Measurements from ENCODE around the gene CLSTN2. TPM values are rescaled to one million over a fixed set of nuclear protein-coding genes. Genes with fewer than 3 reads are reported as not detected.

CLSTN2 gene
- total RNA-seq, 1 donor from 2014 or later, result 143 TPM

GRCh38 chr3:140343211-140344081, 408.5 kb downstream of the CLSTN2 start:
- H3K36me3 Mint-ChIP-seq (ENCODE audit: unreplicated experiment), result peaks cover 3% of the 10 kb centered on the region
- peaks cover 8% of the 10 kb centered on the region for H3K4me1 Mint-ChIP-seq (ENCODE audit: unreplicated experiment)
- DNase-seq (ENCODE audit: extremely low spot score, unreplicated experiment), result peak; percentile 21
- no peak for TF ChIP-seq CTCF (IDR thresholded peaks at IDR 0.05)
- no peaks in the 10 kb centered on the region for H3K9me3 Mint-ChIP-seq (ENCODE audit: unreplicated experiment)
- no peak overlapping the region for H3K4me3 Mint-ChIP-seq (ENCODE audit: unreplicated experiment)
- H3K27me3 Mint-ChIP-seq (ENCODE audit: unreplicated experiment), result no peaks in the 10 kb centered on the region
- no peak overlapping the region for H3K27ac Mint-ChIP-seq (ENCODE audit: unreplicated experiment)

- Mint-ChIP-seq H3K4me1 (ENCODE audit: unreplicated experiment) (peaks cover 8% of the 10 kb centered on the region), H3K27me3 (ENCODE audit: unreplicated experiment) (no peaks in the 10 kb centered on the region), H3K4me3 (ENCODE audit: unreplicated experiment) (no peak overlapping the region), H3K9me3 (ENCODE audit: unreplicated experiment) (no peaks in the 10 kb centered on the region), H3K36me3 (ENCODE audit: unreplicated experiment) (peaks cover 4% of the 10 kb centered on the region), H3K27ac (ENCODE audit: unreplicated experiment) (no peak overlapping the region)
- TF ChIP-seq CTCF (IDR thresholded peaks at IDR 0.05), result no peak
- no peak for DNase-seq (ENCODE audit: extremely low spot score, unreplicated experiment)
Observed at GRCh38 chr3:140344082-140344454, 409.1 kb downstream of the CLSTN2 start.

GRCh38 chr3:140344601-140345205, 409.7 kb downstream of the CLSTN2 start:
- no peaks in the 10 kb centered on the region for H3K27me3 Mint-ChIP-seq (ENCODE audit: unreplicated experiment)
- H3K36me3 Mint-ChIP-seq (ENCODE audit: unreplicated experiment), result peaks cover 6% of the 10 kb centered on the region
- no peak overlapping the region for H3K4me3 Mint-ChIP-seq (ENCODE audit: unreplicated experiment)
- no peaks in the 10 kb centered on the region for H3K9me3 Mint-ChIP-seq (ENCODE audit: unreplicated experiment)
- DNase-seq (ENCODE audit: extremely low spot score, unreplicated experiment), result no peak
- no peak overlapping the region for H3K27ac Mint-ChIP-seq (ENCODE audit: unreplicated experiment)
- TF ChIP-seq CTCF (IDR thresholded peaks at IDR 0.05), result no peak
- H3K4me1 Mint-ChIP-seq (ENCODE audit: unreplicated experiment), result peaks cover 8% of the 10 kb centered on the region

GRCh38 chr3:140347151-140347550, 412.2 kb downstream of the CLSTN2 start:
- Mint-ChIP-seq H3K36me3 (ENCODE audit: unreplicated experiment) (peaks cover 6% of the 10 kb centered on the region), H3K27me3 (ENCODE audit: unreplicated experiment) (no peaks in the 10 kb centered on the region)
- DNase-seq (ENCODE audit: extremely low spot score, unreplicated experiment), result no peak

More at GRCh38 chr3:140347151-140347550, 412.2 kb downstream of the CLSTN2 start:
- Mint-ChIP-seq H3K9me3 (ENCODE audit: unreplicated experiment) (no peaks in the 10 kb centered on the region), H3K27ac (ENCODE audit: unreplicated experiment) (no peak overlapping the region), H3K4me1 (ENCODE audit: unreplicated experiment) (peaks cover 8% of the 10 kb centered on the region), H3K4me3 (ENCODE audit: unreplicated experiment) (no peak overlapping the region)
- TF ChIP-seq CTCF (IDR thresholded peaks at IDR 0.05), result no peak

Measured in osteocyte (in vitro differentiated cells).